GM12878 (cell line): ENCODE data around the gene SPINK4. TPM values are rescaled to one million over a fixed set of nuclear protein-coding genes. Genes with fewer than 3 reads are reported as not detected.

Source experiments
- EP300 ChIP-seq, 2 experiments: fragments of 150-350 bp in 1 of 2; IDR thresholded peaks; 2 replicates each; pipeline ENCODE4 v1.6.1; 2011 to 2012; ENCODE audit warnings: low read depth in 2 of 2, low read length in 2 of 2, borderline replicate concordance in 1 of 2, improper control_type of control experiment in 1 of 2, inconsistent platforms in 1 of 2; ENCODE audit not compliant: control insufficient read depth in 1 of 2
- GABPA ChIP-seq: IDR thresholded peaks from 2 replicates; pipeline ENCODE4 v1.6.1; 2014; ENCODE audit warnings: antibody characterized with exemption, low read depth, mild to moderate bottlenecking, inconsistent platforms
- POLR2A ChIP-seq: IDR thresholded peaks from 2 replicates; pipeline ENCODE4 v1.6.1; 2011; ENCODE audit warnings: low read depth, mild to moderate bottlenecking, low read length
- PRDM15 ChIP-seq: fragments of 450-650 bp; formaldehyde crosslinking; IDR thresholded peaks from 2 replicates; pipeline ENCODE4 v1.4.0; 2020; ENCODE audit warnings: mild to moderate bottlenecking, moderate library complexity
- polyA plus RNA-seq, 11 experiments: library from polyadenylated mRNA; depleted of rRNA in 4 of 11; unstranded in 6 of 11; stranded (reverse) in 5 of 11; fragments of >200 nt; fragmentation: Nextera tagmentation in 4 of 11; fragmentation: Illumina TruSeq in 1 of 11; extraction: Ambion mirVana in 4 of 11; extraction: Trizol in 1 of 11; gene quantifications; 1 replicate in 1 of 11; 2 replicates in 10 of 11; pipeline versions ENCODE4 v1.2.1 to v1.2.3, GENCODE V29; 2011 to 2016; ENCODE audit warnings: inconsistent platforms in 2 of 11, missing spikeins in 2 of 11, low read depth in 1 of 11
- total RNA-seq, 4 experiments: library from RNA; depleted of rRNA in 3 of 4; stranded (reverse); fragments of >200 nt in 3 of 4; fragmentation: Illumina TruSeq in 1 of 4; extraction: Trizol in 1 of 4; gene quantifications; 2 replicates each; pipeline versions ENCODE4 v1.2.1 to v1.2.3, GENCODE V29; 2013 to 2021
- TF ChIP-seq, protein P1 (sequence below): fragments of 450-650 bp; formaldehyde crosslinking; IDR thresholded peaks from 2 replicates; pipeline ENCODE4 v1.5.0; 2022; ENCODE audit warnings: mild to moderate bottlenecking, missing genetic modification characterization
- TF ChIP-seq, protein P2 (sequence below): fragments of 450-650 bp; IDR thresholded peaks from 2 replicates; pipeline ENCODE4 v1.6.1; 2017; ENCODE audit warnings: mild to moderate bottlenecking, moderate library complexity

Gene SPINK4
- total and polyA plus RNA-seq, 10 of the 15 experiments (the other 5 are each of a cell fraction or from before 2014, with no cell fraction given) = not detected

GRCh38 chr9:33290247-33291030 lies 50.5 kb downstream of the SPINK4 start, which contains the start of gene NFX1 (continued):
- TF ChIP-seq, protein P1, sequence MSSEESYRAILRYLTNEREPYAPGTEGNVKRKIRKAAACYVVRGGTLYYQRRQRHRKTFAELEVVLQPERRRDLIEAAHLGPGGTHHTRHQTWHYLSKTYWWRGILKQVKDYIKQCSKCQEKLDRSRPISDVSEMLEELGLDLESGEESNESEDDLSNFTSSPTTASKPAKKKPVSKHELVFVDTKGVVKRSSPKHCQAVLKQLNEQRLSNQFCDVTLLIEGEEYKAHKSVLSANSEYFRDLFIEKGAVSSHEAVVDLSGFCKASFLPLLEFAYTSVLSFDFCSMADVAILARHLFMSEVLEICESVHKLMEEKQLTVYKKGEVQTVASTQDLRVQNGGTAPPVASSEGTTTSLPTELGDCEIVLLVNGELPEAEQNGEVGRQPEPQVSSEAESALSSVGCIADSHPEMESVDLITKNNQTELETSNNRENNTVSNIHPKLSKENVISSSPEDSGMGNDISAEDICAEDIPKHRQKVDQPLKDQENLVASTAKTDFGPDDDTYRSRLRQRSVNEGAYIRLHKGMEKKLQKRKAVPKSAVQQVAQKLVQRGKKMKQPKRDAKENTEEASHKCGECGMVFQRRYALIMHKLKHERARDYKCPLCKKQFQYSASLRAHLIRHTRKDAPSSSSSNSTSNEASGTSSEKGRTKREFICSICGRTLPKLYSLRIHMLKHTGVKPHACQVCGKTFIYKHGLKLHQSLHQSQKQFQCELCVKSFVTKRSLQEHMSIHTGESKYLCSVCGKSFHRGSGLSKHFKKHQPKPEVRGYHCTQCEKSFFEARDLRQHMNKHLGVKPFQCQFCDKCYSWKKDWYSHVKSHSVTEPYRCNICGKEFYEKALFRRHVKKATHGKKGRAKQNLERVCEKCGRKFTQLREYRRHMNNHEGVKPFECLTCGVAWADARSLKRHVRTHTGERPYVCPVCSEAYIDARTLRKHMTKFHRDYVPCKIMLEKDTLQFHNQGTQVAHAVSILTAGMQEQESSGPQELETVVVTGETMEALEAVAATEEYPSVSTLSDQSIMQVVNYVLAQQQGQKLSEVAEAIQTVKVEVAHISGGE (CRISPR knock-in tag) = no peak
- TF ChIP-seq POLR2A (peak; percentile 98), EP300 (IDR thresholded peaks at IDR 0.05; ENCODE audit: borderline replicate concordance in 1 of 2, control insufficient read depth in 1 of 2, low read depth in 2 of 2, low read length in 2 of 2) (peak in 1 of 2 experiments; percentile 43; a peak in 1 of 4 replicates), GABPA (peak; percentile 84), PRDM15 (CRISPR knock-in tag) (0 out of 2 replicates have a peak, but pooled peaks have one; percentile 9)
- TF ChIP-seq, protein P2, sequence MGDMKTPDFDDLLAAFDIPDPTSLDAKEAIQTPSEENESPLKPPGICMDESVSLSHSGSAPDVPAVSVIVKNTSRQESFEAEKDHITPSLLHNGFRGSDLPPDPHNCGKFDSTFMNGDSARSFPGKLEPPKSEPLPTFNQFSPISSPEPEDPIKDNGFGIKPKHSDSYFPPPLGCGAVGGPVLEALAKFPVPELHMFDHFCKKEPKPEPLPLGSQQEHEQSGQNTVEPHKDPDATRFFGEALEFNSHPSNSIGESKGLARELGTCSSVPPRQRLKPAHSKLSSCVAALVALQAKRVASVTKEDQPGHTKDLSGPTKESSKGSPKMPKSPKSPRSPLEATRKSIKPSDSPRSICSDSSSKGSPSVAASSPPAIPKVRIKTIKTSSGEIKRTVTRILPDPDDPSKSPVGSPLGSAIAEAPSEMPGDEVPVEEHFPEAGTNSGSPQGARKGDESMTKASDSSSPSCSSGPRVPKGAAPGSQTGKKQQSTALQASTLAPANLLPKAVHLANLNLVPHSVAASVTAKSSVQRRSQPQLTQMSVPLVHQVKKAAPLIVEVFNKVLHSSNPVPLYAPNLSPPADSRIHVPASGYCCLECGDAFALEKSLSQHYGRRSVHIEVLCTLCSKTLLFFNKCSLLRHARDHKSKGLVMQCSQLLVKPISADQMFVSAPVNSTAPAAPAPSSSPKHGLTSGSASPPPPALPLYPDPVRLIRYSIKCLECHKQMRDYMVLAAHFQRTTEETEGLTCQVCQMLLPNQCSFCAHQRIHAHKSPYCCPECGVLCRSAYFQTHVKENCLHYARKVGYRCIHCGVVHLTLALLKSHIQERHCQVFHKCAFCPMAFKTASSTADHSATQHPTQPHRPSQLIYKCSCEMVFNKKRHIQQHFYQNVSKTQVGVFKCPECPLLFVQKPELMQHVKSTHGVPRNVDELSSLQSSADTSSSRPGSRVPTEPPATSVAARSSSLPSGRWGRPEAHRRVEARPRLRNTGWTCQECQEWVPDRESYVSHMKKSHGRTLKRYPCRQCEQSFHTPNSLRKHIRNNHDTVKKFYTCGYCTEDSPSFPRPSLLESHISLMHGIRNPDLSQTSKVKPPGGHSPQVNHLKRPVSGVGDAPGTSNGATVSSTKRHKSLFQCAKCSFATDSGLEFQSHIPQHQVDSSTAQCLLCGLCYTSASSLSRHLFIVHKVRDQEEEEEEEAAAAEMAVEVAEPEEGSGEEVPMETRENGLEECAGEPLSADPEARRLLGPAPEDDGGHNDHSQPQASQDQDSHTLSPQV = peak; percentile 15; the same call in 1 of the 2 replicates
- TF ChIP-seq, all 136 proteins: peak for 84
